ENCODE measurements around the gene MT1G.

DNA sequence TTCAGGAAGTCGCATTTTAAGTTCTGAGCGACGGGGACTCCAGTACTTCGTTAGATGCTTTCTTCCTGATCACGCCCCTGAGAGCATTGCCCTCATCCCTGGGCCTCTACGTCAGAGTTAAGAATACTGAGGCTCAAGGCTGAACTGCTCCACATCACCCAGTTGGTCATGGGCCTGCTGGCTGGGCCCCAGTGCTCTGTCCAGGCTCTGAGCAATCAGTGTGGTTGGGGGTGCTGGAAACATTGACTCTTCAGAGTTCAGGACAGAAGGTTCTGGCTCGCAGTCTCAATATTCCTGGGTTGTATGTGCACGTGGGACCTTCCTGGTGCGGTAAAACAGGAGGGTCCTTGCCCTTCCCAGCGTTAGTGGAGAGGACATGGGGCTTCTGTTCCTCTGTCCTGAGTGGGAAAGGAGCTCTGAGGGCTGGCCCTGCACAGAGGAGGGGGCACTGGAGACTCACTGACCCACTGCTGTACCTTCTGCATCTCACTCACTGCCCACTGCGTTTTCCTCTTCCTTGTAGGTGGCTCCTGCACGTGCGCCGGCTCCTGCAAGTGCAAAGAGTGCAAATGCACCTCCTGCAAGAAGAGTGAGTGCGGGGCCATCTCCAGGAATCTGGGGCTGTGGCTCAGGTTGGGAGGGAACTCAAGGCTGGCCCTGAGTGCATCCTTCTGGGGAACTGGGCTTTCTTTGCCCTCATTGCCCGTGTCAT, 41.8 kb downstream of the MT1G start:
- TF ChIP-seq, protein P1, sequence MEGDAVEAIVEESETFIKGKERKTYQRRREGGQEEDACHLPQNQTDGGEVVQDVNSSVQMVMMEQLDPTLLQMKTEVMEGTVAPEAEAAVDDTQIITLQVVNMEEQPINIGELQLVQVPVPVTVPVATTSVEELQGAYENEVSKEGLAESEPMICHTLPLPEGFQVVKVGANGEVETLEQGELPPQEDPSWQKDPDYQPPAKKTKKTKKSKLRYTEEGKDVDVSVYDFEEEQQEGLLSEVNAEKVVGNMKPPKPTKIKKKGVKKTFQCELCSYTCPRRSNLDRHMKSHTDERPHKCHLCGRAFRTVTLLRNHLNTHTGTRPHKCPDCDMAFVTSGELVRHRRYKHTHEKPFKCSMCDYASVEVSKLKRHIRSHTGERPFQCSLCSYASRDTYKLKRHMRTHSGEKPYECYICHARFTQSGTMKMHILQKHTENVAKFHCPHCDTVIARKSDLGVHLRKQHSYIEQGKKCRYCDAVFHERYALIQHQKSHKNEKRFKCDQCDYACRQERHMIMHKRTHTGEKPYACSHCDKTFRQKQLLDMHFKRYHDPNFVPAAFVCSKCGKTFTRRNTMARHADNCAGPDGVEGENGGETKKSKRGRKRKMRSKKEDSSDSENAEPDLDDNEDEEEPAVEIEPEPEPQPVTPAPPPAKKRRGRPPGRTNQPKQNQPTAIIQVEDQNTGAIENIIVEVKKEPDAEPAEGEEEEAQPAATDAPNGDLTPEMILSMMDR (IDR thresholded peaks at IDR 0.05): no peak
- no peak for TF ChIP-seq POLR2A (IDR thresholded peaks at IDR 0.05)
